ENCODE data around the gene YIPF3.
"Not testable (repeated sequence)": the region's sequence is repeated elsewhere in the genome, so short reads cannot be mapped to it uniquely, and the experiment has no call there.

Gene YIPF3

GRCh38 chr6:43509142-43509983 lies 7.4 kb downstream of the YIPF3 start:
- peak in 3 of 4 experiments; percentile 13 to 38 (median 19) for DNase-seq

GRCh38 chr6:43508481-43509141 lies 8.1 kb downstream of the YIPF3 start:
- no peak for DNase-seq

- peak; percentile 85 to 94 (median 88) for DNase-seq
These were observed 9.9 kb downstream of the YIPF3 start for GRCh38 chr6:43506667-43507471.

- DNase-seq, result no peak
These were observed 10.6 kb downstream of the YIPF3 start for GRCh38 chr6:43506171-43506570.

- no peak for DNase-seq
These were observed 11.0 kb downstream of the YIPF3 start for GRCh38 chr6:43505718-43506117.

GRCh38 chr6:43504756-43505593 lies 11.8 kb downstream of the YIPF3 start:
- DNase-seq, result no peak

GRCh38 chr6:43503443-43503842 lies 13.3 kb downstream of the YIPF3 start:
- DNase-seq, result no peak

GRCh38 chr6:43502666-43503065 lies 14.1 kb downstream of the YIPF3 start:
- no peak for DNase-seq

- no peak for DNase-seq
These were observed 15.8 kb downstream of the YIPF3 start for GRCh38 chr6:43500921-43501320.

GRCh38 chr6:43499028-43499815 lies 17.5 kb downstream of the YIPF3 start:
- DNase-seq, result no peak

- not testable (repeated sequence) for DNase-seq
These were observed 18.4 kb downstream of the YIPF3 start for GRCh38 chr6:43498291-43498690.

- DNase-seq, result no peak
These were observed 19.0 kb downstream of the YIPF3 start for GRCh38 chr6:43497689-43498088.

- no peak for DNase-seq
These were observed 19.7 kb downstream of the YIPF3 start for GRCh38 chr6:43497129-43497396.

GRCh38 chr6:43496370-43497128 lies 20.2 kb downstream of the YIPF3 start:
- DNase-seq, result no peak

- DNase-seq, result peak in 2 of 4 experiments; percentile 27 to 34
These were observed 21.3 kb downstream of the YIPF3 start for GRCh38 chr6:43495409-43495941.

- DNase-seq, result no peak
These were observed 22.0 kb downstream of the YIPF3 start for GRCh38 chr6:43494766-43495165.

- DNase-seq, result no peak
These were observed 22.4 kb downstream of the YIPF3 start for GRCh38 chr6:43494321-43494720.

- no peak for DNase-seq
These were observed 22.9 kb downstream of the YIPF3 start for GRCh38 chr6:43493833-43494232.

GRCh38 chr6:43493230-43493629 lies 23.5 kb downstream of the YIPF3 start:
- DNase-seq, result no peak

- DNase-seq, result no peak
These were observed 24.1 kb downstream of the YIPF3 start for GRCh38 chr6:43492673-43493072.
